HUDEP-2 (cell line): ENCODE results near the gene NINJ1.
"Not testable (repeated sequence)": the region's sequence is repeated elsewhere in the genome, so short reads cannot be mapped to it uniquely, and the experiment has no call there.

ENCODE experiments used
- DNase-seq, 76 experiments: peaks; one replicate each; lab custom pipeline; 2025; ENCODE audit not compliant: unreplicated experiment in 76 of 76; lab: John Stamatoyannopoulos, UW

Gene NINJ1

GRCh38 chr9:93107825-93108161, 26.3 kb downstream of the NINJ1 start:
- DNase-seq: no peak

GRCh38 chr9:93107151-93107824, 26.8 kb downstream of the NINJ1 start:
- no peak for DNase-seq

DNA sequence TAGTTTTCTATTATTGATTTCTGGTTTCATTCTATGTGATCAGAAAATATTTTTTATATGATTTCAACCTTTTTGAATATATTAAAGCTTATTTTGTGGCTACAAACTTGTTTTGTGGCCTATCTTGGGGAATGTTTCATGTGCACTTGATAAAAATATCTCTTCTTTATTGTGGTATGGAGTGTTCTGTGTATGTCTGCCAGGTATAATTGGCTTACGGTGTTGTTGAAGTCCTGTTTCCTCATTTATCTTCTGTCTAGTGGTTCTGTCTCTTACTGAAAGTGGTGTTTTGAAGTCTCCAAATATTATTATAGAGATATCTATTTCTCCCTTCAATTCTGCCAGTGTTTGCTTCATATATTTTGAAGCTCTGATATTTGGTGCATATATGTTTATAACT, 28.4 kb downstream of the NINJ1 start:
- no peak for DNase-seq

DNA sequence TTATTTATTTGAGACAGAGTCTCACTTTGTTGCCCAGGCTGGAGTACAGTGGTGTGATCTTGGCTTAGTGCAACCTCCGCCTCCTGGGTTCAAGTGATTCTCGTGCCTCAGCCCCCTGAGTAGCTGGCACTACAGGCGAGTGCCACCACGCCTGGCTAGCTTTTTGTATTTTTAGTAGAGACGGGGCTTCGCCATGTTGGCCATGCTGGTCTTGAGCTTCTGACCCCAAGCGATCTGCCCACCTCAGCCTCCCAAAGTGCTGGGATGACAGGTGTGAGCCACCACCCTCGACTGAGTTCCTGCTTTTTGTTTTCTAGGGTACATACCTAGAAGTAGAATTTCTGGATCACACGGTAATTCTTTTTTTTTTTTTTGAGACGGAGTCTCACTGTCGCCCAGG, 33.0 kb downstream of the NINJ1 start:
- not testable (repeated sequence) for DNase-seq

DNA sequence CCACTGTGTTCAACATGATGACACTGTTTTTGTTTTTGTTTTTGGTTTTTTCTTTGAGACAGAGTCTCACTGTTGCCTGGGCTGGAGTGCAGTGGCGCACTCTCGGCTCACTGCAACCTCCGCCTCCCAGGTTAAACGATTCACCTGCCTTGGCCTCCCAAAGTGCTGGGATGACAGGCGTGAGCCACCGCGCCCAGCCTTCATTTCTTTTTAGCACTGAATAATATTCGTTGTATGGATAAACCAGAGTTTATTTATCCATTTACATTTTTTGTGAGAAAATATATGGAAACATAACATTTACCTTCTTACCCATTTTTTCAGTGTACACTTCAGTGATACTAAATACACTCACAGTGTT, 33.8 kb downstream of the NINJ1 start:
- no peak for DNase-seq

GRCh38 chr9:93099551-93100275, 34.3 kb downstream of the NINJ1 start:
- no peak for DNase-seq

DNA sequence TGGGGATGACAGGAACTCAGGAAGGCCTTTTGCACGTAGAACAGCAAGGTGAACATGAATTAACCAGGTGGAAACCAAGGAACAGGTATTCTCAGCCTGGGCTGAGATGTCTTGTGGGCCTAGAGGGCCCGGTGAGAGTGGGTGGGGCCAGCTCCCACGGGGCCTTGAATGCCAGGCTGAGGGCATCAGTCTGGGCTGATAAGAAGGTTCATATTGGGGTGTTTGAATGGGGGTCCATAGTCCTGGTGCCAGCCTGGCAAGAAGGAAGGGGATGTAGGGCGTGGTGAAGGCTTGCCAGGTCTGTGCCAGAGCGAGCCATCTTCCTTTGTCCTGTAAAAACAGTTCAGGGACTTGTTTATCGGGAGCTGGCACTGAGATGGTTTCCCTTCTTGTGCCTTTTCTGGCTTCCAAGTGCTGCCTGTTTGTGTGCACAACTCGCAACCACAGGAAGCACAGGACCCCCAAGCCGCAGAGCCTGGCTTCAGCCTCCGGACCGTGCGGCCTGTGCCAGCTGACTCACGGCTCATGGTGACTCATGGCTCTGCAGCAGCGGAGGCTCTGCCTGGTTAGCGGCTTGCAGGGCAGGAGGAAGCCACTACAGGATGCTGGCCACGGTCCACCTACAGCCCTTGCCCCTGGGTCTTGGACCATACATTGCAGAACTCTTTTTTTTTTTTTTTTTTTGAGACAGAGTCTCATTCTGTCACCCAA, 35.7 kb downstream of the NINJ1 start:
- peak in 62 of 76 experiments; percentile 3 to 76 (median 46) for DNase-seq

DNA sequence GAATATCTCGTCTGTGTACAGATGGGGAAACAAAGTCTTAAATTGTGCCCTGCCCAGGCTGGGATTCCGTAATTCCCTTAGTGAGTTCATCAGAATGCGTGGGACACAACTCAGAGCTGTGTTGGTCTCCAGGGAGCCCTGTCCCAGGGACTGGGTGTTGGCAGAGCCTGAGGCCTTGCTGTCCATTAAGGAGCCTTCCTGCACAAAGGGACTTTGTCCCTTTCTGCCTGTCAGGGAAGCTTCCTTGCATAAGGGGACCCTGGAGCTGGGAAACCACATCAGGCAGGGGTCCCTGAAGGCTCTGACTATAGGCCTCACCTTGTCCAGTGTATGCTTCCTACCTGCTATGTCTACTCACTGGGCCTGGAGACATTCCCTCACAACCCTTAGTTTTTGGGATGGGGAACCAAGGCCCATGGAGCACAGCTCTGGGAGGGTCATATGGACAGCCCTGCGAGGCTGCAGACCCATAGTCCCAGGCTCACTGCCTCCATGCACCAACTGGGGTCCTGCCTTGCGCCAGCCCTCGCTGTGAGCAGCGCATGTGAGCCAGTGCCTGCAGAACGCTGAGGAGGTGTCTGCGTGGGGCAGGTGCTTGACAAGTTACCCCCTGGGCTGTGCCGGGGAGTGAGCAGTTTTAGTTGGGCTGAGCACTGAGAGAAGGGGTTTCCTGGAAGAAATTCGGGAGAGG, 36.4 kb downstream of the NINJ1 start:
- no peak for DNase-seq

GRCh38 chr9:93096811-93097382, 37.2 kb downstream of the NINJ1 start:
- no peak for DNase-seq

- peak in 16 of 76 experiments; percentile 9 to 35 (median 23) for DNase-seq
Measured at GRCh38 chr9:93096131-93096802, 37.8 kb downstream of the NINJ1 start, which contains the start of gene CARD19. CARD19 (plus strand) TSS chr9:93096217; CDS start chr9:93096346, 129 bp downstream.

DNA sequence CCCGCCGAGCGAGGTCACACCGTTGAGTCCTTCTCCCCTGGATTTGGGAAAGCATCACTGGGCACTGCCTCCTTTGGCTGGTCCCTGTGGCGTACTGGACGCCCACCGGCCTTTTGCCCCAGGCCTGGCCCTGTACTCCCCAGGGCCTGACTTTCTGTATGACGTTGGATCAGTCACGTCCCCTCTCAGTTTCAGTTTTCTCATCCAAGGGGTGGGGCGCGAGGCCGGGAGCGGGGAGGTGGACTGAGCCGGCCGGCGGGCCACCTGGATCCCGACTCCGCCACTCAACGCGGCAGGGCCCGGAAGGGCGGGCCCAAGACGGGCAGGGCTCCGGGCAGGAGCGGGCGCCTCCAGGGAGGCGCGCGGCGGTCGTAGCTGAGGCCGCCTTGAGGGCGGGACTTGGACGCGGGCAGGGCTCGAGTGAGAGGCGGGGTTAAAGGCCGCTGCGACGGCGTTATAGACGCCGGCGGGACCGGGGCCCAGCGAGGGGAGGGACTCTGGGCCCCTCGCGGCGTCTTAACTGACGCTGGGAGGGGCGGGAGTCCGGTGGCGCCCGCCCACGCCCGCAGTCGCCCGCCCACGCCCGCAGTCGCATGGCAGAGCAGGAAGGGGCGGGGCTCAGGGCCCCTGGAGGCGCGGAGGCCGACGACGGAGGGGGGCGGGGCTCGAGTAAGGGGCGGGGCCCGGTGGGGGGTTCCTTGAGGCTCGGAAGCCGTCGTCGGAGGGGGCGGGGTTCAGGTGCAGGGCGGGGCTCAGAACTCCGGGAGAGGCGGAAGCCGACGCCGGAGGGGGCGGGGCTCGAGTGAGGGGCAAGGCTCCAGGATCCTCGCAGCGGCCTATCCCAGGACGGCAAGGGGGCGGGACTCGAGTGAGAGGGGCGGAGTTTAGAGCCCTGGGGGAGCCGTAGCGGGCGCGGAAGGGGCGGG, 38.6 kb downstream of the NINJ1 start:
- peak; percentile 57 to 100 (median 99) for DNase-seq

DNA sequence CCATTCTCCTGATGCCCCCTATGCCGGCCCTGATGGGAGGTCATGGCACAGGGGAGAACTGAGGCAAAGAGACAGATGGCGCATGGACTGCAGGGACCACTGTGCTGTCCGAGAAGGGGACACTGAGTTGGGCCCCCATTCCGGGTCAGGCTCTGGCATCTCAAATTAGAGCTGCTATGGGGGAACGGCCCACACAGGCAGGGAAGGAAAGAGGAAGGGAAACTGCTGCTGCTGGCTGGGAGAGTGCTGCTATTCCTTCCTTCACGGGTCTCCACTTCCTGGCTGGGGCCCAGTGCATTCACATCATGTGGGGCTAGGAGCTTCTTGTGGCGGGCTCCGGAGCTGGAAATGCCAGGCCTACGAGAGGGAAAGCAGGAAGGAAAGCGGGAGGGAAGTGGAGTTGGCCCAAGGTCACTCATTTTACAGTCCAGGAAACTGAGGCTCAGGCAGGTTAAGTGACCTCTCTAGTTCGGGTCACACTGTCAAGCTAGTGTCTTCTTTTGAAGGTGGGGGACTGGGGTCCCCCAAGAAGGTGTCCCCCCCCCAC, 39.3 kb downstream of the NINJ1 start:
- DNase-seq: no peak

DNA sequence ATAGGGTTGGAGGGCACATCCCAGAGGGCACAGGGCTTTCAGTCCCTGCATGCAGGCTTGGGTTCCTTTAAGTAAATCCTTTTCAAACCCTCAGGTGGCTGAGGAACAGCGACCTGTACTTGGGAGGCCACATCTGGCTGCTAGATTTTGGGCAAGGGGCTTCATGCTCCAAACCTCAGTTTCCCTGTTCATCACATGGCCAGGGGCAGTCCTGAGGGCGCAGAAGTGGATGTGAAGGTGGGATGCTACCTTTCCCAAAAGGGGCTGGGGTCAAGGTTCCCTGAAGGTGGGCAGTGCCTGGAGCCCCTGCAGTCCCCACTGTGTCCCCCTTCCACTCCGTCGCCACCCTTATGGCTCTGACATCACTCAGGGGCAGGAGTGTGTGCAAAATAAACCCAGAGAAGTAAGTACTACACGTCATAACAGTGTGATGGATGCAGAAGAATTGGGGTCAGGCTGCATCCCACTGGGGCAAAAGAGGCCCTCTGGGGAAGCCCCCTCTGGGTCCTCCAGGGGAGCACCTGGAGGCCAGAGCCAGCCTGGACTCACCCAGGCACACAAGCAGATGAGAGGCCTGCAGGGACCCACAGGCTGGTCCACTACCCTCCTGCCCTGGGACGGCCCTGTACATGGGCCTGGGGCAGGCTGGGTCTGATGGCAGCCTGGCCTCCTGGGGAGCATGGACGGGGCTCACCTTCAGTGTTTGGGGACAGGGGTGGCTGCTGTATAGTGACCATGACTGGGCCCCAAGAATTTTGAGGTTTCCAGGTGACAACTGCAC, 40.0 kb downstream of the NINJ1 start:
- DNase-seq: no peak

DNA sequence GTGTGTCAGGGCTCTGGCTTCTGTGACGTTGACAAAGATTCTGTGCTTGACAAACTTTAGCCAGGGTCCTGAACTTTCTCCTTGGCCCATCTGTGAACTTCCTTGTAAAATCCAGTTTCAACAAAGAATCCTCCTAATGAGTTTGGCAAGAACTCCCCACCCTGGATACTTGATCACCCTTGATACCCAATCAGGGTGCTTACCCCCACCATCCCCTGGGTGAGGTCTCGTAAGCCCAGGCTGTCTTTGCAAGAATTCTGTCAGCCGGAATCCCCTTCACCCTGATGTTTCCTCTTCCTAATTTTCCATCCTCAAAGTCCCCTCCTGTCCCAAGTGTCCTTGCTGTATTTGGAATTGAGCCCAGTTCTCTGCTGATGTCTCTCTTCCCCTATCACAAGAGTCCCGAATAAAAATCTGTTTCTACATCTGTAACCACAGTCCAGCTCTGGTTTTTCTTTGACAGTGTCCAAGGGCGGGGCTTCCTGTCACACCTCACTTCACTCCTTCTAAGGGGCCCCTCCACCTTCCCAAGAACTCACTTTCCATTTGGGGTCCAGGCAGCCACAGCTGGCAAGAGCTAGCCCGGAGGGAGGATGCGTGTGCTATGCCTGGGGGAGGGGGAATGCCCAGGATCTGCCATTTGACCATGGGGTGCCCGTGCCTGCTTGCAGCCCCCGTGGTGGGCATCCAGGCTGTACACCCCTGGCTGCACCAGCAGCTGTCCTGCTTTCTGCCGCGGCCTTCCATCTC, 40.7 kb downstream of the NINJ1 start:
- peak in 13 of 76 experiments; percentile 1 to 43 (median 11) for DNase-seq

- no peak for DNase-seq
Measured at GRCh38 chr9:93092251-93092991, 41.6 kb downstream of the NINJ1 start.

- DNase-seq: peak in 14 of 76 experiments; percentile 0 to 50 (median 20)
Measured at GRCh38 chr9:93091453-93092081, 42.5 kb downstream of the NINJ1 start.
